DMS53 treated with DMSO at 0.1 percent for 48 hours (cell line): ENCODE measurements around the gene KCNMB1.

Source experiments
- DNase-seq: peaks from one replicate; lab custom pipeline; 2025; ENCODE audit not compliant: unreplicated experiment; lab: John Stamatoyannopoulos, UW

The KCNMB1 gene

DNA sequence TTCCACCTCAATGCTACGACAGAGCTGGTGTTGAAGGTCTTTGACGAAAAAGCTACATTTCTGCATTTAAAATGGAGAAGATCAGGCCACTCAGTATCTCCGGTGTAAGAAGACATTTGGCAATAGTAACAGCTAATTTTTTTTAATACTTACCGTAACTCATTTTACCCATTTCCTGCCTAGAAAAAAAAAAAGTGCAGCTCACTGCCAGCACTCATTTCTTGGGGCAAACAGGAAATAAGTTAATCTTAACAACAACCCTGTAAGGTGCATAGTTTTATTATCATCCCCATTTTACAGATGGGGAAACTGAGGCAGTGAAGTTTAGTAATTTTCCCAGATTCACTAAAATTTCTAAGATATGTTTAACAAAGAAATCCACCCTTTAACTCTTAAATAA is 27.4 kb upstream of the KCNMB1 start:
- no peak for DNase-seq

DNA sequence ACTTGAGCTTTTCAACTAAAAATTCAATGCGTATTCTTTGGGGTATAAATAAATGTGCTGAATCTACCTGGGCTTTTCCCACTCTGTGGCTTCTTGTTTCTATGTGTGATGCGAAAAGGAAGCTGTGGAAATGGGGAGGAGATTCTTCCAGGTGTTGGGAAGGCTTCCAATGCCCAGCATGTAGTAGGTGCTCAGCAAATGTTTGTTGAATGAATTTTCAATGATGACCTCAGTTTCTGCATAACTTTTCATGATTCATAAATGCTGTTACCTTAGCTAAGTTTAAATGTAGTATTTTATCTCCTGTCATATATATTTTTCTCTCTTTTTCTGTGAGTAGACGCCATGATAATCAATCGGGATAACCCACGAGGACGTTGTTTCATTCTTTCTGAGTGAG is 25.6 kb upstream of the KCNMB1 start:
- DNase-seq = no peak

DNA sequence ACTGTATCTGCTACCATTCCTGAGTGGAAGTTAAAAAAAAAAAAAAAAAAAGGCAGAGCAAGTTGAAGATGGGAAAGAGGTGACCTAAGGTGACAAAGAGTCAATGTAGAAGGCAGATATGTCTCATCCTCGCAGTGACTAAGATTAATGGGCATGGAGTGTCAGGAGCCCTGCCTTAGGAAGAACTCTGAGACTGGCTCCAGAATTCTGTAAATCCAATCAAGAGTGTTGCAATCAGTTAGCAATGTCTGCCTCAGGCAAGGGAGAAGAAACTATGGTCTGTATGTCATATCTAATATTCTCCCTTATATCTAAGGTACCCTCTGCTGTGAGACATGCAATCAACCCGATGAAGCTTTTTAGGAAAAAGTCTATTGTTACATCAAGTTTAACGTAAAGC is 24.7 kb upstream of the KCNMB1 start:
- no peak for DNase-seq

DNA sequence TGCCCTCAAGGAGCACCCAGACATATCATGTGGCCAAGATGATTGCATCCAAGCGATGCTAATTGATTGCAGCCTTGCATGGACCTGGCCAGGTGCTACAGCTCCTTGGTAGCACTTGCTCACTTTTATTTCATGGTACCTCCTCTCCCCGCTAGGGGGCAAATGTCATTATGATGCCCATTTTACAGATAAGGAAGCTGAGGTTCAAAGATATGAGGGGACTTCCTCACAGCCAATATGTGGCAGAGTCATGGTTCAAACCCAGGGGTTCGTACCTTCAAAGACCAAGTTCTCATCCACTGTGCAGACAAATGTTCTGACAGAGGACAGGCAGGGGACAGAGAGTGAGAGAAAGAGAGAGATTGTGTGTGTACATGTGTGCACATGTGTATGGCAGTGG is 21.9 kb upstream of the KCNMB1 start:
- DNase-seq = no peak

DNA sequence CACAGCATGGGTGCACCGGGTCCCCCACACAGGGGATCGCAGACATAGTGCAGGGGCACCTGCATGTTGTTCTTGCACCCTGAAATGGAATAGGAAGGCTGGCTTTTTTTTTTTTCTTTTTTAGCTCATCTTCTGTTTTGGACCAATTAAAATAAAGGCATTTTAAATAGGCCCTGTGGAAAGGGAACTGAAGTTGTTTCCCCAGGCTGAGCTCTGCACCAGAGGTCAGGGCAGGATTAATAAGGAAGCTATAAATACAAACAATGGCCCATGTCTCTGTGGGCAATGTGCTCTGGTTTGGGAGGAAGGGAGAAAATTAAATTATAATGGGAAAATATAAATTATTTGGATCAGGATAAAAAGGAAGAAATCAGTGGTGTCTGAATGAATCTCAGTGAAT is 21.2 kb upstream of the KCNMB1 start:
- DNase-seq = no peak

DNA sequence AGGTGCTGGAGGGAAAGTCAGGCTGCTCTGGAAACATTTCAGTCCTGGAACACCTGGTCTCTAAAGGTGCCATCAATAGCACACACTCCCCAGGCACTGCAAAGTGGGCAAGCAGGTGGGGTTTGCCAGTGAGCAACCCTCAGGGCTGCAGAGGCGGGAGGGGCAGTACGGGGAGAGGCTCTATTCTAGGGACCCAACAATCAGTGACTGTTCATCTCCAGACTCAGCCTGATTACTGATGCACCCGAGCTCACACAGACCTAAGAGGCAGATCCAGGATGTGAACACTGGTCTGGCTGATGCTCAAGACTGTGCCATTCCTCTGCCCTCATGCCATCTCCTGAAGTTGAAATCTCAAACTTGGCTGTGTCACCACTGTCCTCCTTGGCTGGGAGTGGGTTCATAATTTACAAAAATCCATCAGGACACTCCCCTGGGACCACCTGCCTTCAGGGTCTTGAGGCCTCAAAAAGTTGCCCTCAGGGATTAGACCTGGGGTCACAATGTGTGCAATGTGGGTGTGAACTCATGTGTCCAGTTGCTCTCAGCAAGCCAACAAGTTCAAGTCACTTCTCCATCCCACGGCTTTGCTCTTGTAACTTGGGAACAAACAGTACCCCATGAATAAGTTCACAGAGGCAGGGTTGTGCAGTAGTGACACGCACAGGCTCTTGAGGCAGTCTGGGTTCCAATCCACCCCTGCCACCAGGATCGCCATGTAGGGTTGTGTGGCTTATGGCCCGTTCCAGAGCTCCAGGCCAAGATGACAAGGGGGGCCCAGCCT is 19.9 kb upstream of the KCNMB1 start:
- DNase-seq = no peak

DNA sequence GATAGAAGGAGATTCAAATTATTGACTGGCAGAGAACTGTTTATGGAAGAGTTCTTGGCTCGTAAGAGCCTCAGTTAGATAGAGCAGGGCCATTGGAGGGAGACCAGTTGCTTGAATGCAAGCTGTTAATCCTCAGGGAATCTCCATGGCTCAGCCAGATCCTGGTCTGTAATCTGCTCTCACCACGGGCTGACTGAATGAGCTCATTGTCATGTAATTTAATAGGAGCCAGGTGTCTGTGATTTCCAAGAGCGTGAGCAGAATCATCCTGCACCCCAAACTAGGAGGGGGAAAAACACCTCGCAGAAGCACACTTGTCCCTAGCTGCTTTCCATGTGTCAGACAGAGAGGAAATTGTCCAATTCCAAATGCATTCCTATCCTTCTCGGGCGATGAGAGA is 19.1 kb upstream of the KCNMB1 start:
- no peak for DNase-seq

DNA sequence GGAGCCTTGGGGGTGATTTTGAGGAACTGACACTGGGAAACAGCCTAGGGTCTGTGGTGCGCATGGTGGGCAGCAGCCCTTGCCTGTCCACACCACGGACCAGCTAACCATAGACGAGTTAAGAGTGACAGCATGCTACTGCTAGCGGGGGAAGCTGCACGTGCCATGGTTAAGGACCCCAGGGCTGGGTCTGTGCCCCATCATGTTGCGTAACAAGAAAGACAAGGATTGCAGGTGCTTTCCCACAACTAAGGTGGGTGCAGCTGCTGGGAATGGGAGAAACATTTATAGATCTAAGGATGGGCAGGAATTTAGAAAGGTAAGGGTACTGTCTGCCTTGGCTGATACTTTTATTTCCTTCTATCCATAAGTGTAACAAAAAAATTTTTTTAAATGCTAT is 17.9 kb upstream of the KCNMB1 start:
- no peak for DNase-seq

DNA sequence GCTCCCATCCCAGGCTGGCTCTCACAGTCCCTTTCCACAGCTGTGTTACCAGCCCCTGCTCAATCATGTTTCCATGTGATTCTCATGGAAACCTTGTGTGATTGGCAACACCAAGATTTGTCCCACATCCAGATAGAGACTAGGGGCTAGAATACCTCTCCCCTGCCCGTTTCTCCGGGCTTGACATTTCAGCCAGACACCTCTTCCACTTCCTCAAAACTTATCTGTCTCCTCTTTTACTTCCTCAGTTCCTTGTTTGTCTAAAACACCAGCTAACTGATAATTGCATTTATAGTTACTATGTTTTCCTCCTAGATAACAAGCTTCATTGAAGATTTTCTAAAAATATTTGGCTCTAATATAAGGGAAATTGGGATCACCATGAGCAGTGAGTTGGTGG is 16.6 kb upstream of the KCNMB1 start:
- no peak for DNase-seq

DNA sequence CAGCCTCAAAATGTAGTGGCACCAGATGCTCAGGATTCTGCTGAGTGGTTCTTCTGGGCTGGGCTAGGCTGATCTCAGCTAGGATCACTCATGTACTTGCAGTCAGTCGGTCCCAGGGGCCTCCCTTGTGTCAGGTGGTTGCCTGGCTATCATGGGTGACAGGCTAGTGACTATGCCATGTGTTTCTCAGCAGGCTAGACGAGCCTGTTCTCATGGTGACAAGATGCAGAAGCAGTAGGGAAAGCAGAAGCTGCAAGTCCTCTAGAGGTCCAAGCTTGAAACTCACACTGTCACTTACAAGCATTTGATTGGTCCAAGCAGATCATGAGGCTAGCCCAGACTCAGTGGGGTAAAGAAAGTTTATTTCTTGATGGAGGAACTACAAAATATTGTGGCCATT is 15.2 kb upstream of the KCNMB1 start:
- DNase-seq = no peak

DNA sequence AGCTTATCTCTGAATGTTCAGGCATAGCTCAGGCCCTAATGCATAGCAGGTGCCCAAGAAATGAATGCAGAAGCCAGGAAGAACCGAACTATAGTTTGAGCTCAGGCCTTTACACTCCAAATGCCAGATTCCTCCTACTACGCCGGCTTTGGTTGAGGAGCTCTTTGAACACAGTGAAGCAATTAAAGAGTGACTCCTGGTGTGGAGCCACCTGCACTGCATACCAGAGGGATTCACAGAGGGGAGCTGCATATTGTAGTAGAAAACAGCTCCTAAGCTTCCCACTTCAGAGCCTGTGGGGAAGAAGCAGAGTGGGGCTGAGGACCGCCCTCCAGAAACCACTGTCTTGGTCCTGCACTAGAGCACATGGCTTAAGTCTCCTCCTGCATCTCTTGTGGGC is 14.5 kb upstream of the KCNMB1 start:
- no peak for DNase-seq

DNA sequence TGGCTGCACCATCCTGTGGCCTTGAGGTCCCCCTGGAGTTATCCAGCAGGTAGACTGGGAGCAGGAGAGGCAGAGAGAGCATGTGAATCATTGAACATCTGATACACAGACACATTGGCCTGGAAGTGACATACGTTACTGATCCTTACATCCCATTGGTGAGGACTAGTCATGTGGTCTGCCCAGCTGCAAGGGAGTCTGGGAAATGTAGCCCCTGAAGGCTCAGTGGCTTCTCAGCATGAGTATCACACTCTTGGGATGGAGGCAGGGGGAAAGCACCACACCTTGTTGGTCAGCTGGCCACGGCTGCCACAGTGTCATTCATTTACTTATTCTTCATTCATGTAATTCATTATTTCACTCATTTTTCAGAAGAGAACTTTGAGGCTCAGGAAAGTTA is 13.3 kb upstream of the KCNMB1 start:
- no peak for DNase-seq

DNA sequence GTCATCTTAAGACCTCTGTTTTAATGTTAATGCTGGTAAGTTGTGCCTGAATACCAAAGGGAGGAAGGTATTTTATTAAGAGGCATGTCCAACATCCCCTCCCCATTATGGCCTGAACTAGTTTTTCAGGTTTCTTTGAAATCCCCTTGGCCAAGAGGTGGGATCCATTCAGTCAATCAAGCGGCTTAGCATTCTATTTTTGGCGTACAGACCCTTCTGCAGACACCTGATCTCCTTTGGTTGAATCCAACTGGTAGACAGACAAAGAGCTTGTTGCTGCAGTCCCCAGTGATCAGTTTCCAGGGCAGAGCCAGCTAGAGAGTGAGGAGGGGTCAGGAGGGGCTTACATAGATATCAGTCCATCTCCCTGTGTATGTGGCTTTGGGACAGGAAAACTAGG is 7.9 kb upstream of the KCNMB1 start:
- DNase-seq = no peak

DNA sequence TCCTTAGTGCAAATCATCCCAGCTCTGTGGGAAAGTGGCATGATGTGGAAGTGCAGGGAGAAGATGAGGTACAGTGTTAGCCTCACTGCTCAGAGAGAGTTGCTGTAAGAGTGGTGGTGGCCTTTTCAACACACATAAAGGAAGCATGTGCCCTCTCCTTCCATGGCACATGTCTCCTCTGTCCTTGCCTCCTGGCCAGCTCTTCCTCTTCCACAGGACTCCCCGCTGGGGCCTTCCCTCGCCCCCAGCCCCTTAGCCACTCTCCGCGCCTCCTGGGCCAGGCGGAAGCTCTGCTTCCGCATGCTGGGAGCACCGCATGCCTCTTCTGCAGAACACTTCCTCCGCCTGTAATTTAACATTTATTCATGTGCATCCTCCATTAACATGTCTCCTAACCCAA is 4.8 kb upstream of the KCNMB1 start:
- no peak for DNase-seq

DNA sequence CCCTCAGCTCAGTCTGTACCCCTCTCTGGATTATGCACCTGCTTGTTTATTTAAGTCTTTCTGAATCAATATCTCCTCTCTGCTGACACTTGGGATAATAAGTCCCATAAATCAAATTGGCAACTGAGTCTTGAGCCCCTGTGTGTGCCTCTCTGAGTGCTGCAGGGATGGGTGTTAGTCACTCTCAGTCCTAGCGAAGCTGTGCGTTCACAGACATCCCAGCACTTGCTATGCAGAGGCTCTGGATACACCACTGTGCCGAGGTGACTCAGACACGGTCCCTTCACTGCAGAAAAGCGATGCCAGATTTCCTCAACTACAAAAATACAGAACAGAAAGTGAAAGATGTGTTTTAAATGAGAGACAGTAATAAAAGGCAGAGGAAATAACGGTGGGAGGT is 4.1 kb upstream of the KCNMB1 start:
- DNase-seq = no peak

DNA sequence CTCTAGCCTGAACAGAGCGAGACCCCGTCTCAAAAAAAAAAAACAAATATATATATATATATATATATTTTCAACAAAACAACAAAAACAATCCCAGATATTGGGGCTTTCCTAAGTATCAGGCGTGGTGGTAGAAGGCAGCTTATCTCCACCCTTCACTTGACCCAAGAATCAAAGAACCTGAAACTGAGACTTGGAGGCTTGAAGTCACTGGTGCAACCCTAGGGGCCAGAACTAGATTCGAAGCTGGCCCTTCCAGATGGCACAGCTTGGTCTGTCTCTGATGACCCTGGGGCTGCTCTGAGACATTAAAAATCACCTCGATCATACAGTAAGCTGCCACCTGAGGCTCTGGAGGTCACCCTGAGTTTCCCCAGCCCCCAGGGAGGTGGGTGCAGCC is 1.3 kb upstream of the KCNMB1 start:
- no peak for DNase-seq

DNA sequence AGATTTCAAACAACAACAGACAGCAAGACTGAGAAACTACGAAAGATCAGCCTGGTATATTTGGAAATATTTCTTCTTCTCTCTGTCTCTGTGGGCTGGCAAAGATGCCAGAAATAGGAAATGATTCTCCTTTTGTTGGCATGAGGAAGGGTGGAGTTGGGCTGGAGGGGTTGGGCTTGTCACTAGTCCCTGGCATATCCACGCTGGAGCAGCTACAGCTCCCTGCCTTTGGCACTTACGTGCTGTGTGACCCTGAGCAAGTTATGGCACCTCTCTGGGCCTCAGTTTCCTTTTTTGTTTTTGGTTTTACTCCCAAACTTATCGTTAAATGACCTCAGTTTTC is 354 bp upstream of the KCNMB1 start:
- no peak for DNase-seq

DNA sequence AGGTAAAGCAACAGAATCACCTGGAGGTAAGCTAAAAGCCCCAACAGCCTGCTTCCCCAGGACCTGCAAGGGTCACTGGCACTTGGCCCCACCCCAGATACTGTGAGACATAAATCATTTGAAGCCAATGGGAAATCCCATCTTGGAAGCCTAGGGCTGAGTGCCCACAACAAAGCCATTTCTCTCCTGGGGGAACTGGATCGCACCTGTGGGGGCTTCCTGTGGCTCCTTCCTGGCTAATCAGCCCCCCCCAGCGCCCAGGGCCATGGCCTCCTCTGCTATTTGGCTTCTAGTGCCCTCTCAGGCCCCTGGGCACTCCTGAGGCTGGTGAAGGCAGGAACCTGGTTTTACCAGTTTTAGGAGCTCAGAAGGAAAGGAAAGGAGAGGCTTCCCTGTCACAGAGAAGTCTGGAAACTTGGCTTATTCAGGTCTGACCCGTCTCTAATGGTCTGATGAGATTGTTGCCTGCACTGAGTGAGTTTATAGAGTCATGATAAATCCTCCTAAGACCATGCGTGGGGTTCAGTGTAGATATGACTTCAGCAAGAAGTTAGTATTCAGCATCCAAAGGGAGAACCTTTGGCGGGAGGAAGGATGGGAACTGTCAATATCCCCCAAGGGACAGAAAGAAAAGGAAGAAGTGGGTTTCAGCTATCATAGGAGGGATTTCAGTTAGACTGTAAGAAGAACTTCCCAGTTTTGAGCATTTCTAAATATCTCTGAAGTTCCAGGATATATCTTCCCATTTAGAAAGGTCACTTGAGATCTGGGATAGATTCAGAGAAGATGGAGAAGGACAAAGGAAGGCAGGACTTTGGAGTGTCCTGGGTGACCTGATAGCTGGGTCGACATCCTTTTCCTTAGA is 1.2 kb downstream of the KCNMB1 start:
- DNase-seq = no peak

DNA sequence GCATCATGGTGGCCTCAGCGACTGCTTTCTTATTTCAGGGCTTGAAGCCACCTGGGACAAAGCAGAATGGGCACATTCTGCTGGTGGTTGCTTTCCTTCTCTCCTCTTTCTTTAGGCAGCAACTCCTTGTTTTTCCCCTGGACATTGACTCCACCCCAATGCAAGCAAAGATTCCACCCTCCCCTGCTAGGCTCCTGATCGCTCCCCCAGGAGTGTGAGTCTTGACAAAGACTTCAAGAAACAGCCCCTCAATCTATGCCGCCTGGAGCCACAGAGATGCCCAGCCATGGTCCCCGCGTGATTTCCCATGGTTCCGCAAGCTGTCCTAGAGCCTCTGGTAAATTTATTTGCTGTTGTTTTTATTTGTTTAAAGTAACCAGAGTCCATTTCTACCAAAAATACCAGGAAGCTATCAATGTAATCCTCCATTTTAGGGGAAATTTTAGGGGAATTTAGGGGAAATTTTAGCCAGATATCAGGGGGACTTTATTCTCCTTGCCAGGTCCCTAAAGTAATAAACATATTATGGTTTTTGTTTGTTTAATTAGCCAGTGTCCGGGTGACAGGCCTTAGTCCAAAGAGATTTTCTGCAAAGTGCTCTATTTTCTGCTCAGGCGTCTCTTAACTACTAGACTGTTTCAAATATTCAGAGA is 2.3 kb downstream of the KCNMB1 start:
- no peak for DNase-seq

DNA sequence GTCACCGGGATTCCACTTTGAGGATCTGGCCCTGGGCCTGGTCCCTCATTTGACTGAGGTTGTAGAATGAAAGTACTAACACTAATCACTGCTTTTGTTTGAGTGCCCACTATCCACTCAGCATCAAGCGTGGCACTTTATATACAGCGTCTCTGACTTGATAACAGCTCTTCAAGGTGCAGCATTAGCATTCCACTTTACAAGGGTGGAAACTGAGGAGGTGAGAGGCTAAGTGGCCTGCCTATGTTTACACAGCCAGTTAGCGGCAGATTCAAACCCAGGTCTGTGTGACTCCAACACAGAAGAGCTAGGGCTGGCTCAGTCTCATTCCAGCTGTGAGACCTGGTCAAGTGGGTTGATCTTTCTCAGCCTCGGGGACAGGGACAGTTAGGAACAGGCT is 5.9 kb downstream of the KCNMB1 start:
- DNase-seq = no peak

DNA sequence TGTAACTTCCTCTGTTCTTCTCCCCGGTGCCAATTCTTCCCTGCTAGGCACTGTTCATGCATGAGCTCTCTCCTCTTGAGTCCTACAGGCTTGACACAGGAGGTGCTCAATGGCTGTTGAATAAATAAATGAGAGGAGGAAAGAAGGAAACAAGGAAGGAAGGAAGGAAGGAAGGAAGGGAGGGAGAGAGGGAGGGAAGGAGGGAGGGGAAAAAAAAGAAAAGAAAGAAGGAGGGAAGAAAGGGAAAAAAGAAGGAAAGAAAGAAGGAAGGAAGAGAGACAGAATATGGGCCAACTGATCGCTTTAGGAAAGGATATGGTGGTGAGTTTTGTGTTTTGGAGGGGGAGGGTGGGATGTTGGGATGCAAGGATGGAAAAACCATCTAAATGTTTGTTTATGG is 6.4 kb downstream of the KCNMB1 start:
- DNase-seq = no peak

DNA sequence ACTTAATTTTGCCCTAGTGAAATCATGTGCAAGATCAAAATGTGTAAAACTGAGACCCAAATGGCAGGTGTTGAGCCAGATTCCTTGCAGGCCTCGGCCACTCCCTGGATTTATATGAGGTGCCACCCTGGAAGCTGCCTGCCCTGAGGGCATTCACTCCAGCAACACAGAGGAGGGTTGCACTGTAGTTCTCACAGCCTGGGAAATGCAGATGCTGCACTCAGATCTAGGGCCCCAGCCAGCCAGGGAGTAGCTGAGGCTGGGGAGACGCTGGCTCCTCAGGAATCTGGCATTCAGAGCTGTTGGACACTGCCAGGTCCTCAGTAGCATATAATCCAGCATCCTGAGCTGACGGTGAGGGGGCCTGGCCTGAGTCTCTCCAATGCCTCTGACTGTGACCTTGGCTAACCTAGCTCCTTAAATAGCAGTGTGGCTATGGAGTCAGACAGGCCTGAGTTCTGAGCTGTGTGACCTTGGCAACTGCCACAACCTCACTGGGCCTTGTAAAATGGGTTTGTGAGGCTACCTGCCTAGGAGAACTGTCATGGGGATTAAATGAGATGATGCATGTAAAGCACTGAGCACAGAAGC is 8.7 kb downstream of the KCNMB1 start:
- DNase-seq = no peak
